GM21515 (cell line): ENCODE data around the gene RAB4B.
A peak's percentile ranks its signal among the peaks of the same experiment; 100 is the strongest.
"Not testable (repeated sequence)": the region's sequence is repeated elsewhere in the genome, so short reads cannot be mapped to it uniquely, and the experiment has no call there.

Source experiments
- ATAC-seq: cut with Tn5 transposase; IDR thresholded peaks from one replicate; pipeline ENCODE4 v1.9.1; 2021; ENCODE audit not compliant: unreplicated experiment

Gene RAB4B

GRCh38 chr19:40777937-40778705 is at the start of gene RAB4B:
TSS of gene RAB4B (plus strand) at chr19:40778247. CDS start at chr19:40778376, 129 bp downstream.
- peak; percentile 61 for ATAC-seq

GRCh38 chr19:40730065-40730464 is 48.0 kb upstream of the RAB4B start:
- ATAC-seq = not testable (repeated sequence)

- not testable (repeated sequence) for ATAC-seq
Observed at GRCh38 chr19:40732304-40732703, 45.7 kb upstream of the RAB4B start.

- ATAC-seq = no peak
Observed at GRCh38 chr19:40733149-40733548, 44.9 kb upstream of the RAB4B start.

GRCh38 chr19:40735013-40735771 is 42.9 kb upstream of the RAB4B start:
- ATAC-seq = no peak

GRCh38 chr19:40736661-40737060 is 41.4 kb upstream of the RAB4B start:
- ATAC-seq = no peak

- no peak for ATAC-seq
Observed at GRCh38 chr19:40737102-40737644, 40.9 kb upstream of the RAB4B start.

GRCh38 chr19:40739030-40739839 is 38.8 kb upstream of the RAB4B start:
- no peak for ATAC-seq

GRCh38 chr19:40739871-40740703 is 38.0 kb upstream of the RAB4B start:
- ATAC-seq = no peak

- no peak for ATAC-seq
Observed at GRCh38 chr19:40740747-40741146, 37.3 kb upstream of the RAB4B start.

GRCh38 chr19:40741527-40742390 is 36.3 kb upstream of the RAB4B start:
- ATAC-seq = no peak

GRCh38 chr19:40742477-40742876 is 35.6 kb upstream of the RAB4B start:
- ATAC-seq = no peak

GRCh38 chr19:40742886-40743285 is 35.2 kb upstream of the RAB4B start:
- no peak for ATAC-seq

GRCh38 chr19:40743926-40744325 is 34.1 kb upstream of the RAB4B start:
- ATAC-seq = no peak

GRCh38 chr19:40744554-40745401 is 33.3 kb upstream of the RAB4B start:
- ATAC-seq = no peak

- ATAC-seq = no peak
Observed at GRCh38 chr19:40745402-40745780, 32.7 kb upstream of the RAB4B start.

- ATAC-seq = no peak
Observed at GRCh38 chr19:40747536-40747935, 30.5 kb upstream of the RAB4B start.

- ATAC-seq = peak; percentile 81
Observed at GRCh38 chr19:40750058-40750873, 27.8 kb upstream of the RAB4B start, which contains the start of gene ACTMAP. TSS of gene ACTMAP (minus strand) at chr19:40750477. CDS start at chr19:40749803, 674 bp downstream.
